Gastrocnemius medialis (tissue), 4 donors: ENCODE results near the gene TMIGD1. TPM values are rescaled to one million over a fixed set of nuclear protein-coding genes. Genes with fewer than 3 reads are reported as not detected.

Experiments
- ATAC-seq, 2 donors: fragments of 150-250 bp; one replicate each; pipeline ENCODE4 v1.9.1; 2016
- DNase-seq, 2 donors: peaks; one replicate each; pipeline ENCODE4 v3.0.0-alpha.2; 2019
- H3K27ac ChIP-seq, 4 donors: fragments of 200-600 bp; sonication (generic); 1 replicate in 1 of 4; 2 replicates in 3 of 4; pipeline ENCODE4 v1.5.1; 2016 to 2018; ENCODE audit warnings: mild to moderate bottlenecking in 2 of 4, moderate library complexity in 1 of 4
- H3K27me3 ChIP-seq, 3 donors: fragments of 200-600 bp; sonication (generic) in 2 of 3; 1 replicate in 1 of 3; 2 replicates in 2 of 3; pipeline versions ENCODE4 v1.5.1 to v1.6.0; 2016 to 2019; ENCODE audit warnings: mild to moderate bottlenecking in 1 of 3, moderate library complexity in 1 of 3
- H3K36me3 ChIP-seq, 2 donors: fragments of 200-600 bp; sonication (generic) in 1 of 2; one replicate each; pipeline ENCODE4 v1.5.1; 2017 to 2018
- H3K4me1 ChIP-seq, 2 donors: fragments of 200-600 bp; sonication (generic) in 1 of 2; one replicate each; pipeline ENCODE4 v1.5.1; 2016 to 2017; ENCODE audit warnings: mild to moderate bottlenecking in 2 of 2
- H3K4me3 ChIP-seq, 4 donors: fragments of 200-600 bp; sonication (generic) in 3 of 4; 1 replicate in 1 of 4; 2 replicates in 3 of 4; pipeline ENCODE4 v1.5.1; 2016 to 2019; ENCODE audit warnings: mild to moderate bottlenecking in 2 of 4
- H3K9me3 ChIP-seq, 3 donors: fragments of 200-600 bp; sonication (generic) in 2 of 3; 1 replicate in 1 of 3; 2 replicates in 2 of 3; pipeline ENCODE4 v1.5.1; 2016 to 2019
- CTCF ChIP-seq, 5 experiments: fragments of 450-650 bp in 3 of 5; fragments of 200-600 bp in 2 of 5; sonication (generic) in 2 of 5; IDR thresholded peaks in 4 of 5; conservative IDR thresholded peaks in 1 of 5; 1 replicate in 4 of 5; 2 replicates in 1 of 5; pipeline ENCODE4 v1.5.1; 2016 to 2019; ENCODE audit warnings: antibody characterized with exemption in 5 of 5, mild to moderate bottlenecking in 3 of 5, moderate library complexity in 3 of 5
- POLR2A ChIP-seq, 2 donors: fragments of 450-650 bp; IDR thresholded peaks; one replicate each; pipeline ENCODE4 v1.6.1; 2017; ENCODE audit warnings: antibody characterized with exemption in 2 of 2, mild to moderate bottlenecking in 2 of 2, moderate library complexity in 2 of 2
- in situ Hi-C, 4 donors: fragments of 200-750 bp; cut with MboI; loops; one replicate each; pipeline versions ENCODE4 v1.15.0 to v1.8.0; 2017; ENCODE audit warnings: low sequenced_read_pairs in 4 of 4
- intact Hi-C: fragments of 100-400 bp; cut with DNase I; formaldehyde crosslinking; loops from one replicate; pipeline ENCODE4 v1.15.1; 2023; ENCODE audit warnings: low total_unique reads
- total RNA-seq, 4 donors: library from RNA; depleted of rRNA; stranded (reverse); fragments of >200 nt; gene quantifications; one replicate each; pipeline versions ENCODE4 v1.1.0 to v1.2.3, GENCODE V29; 2016

The TMIGD1 gene
- total RNA-seq, 4 donors from 2014 or later, result 0.68 TPM; not detected in 3

GRCh38 chr17:30377574-30378240, 43.9 kb upstream of the TMIGD1 start:
- DNase-seq, result no peak
- in situ Hi-C loops, result no loop called here
- Histone ChIP-seq H3K9me3 (no peaks in the 10 kb centered on the region), H3K27ac (peak overlapping the region; percentile 86 to 93 (median 92)), H3K36me3 (no peaks in the 10 kb centered on the region), H3K4me3 (peak overlapping the region; percentile 83 to 95 (median 90)), H3K27me3 (no peaks in the 10 kb centered on the region), H3K4me1 (peaks cover 30 to 33% of the 10 kb centered on the region in 2 donors)
- TF ChIP-seq POLR2A (IDR thresholded peaks at IDR 0.05) (no peak), CTCF (IDR thresholded peaks at IDR 0.05 in 4 of 5, conservative IDR thresholded peaks at IDR 0.05 in 1 of 5) (no peak)
- no peak for ATAC-seq
- intact Hi-C loops, result loop anchor here (2.0 to 5.0 kb wide), 2 partner anchors 85 to 99 kb away; partner anchors contain the start of genes BLMH and GOSR1

GRCh38 chr17:30376621-30377452, 43.0 kb upstream of the TMIGD1 start:
- no peaks in the 10 kb centered on the region for H3K9me3 ChIP-seq
- in situ Hi-C loops, result no loop called here

DNA sequence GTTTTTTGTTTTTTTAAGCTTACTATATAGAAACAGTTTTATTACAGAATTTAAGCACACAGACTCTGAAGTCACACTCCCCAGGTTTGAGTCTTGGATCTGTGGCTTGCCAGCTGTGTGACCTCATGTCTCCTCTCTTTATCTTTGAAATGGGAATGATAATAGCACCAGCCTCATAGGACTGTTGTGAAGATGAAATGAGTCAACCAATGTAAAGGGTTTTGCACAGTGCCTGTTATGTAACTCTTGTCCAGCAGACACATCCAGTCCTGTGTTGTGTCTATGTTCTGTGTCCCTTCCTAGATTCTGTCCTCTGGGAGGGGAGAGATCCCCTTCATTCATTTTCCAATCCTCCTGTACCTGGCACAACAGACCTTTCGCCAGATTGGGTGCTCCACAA, 41.8 kb upstream of the TMIGD1 start:
- in situ Hi-C loops, result no loop called here

More at GRCh38 chr17:30376621-30377452, 43.0 kb upstream of the TMIGD1 start:
- Histone ChIP-seq H3K36me3 (no peaks in the 10 kb centered on the region), H3K4me3 (no peak overlapping the region), H3K27me3 (no peaks in the 10 kb centered on the region), H3K27ac (no peak overlapping the region), H3K4me1 (peaks cover 21 to 25% of the 10 kb centered on the region in 2 donors)
- intact Hi-C loops, result loop anchor here (5.0 kb wide), 1 partner anchor 85 kb away; the partner anchor contains the start of gene BLMH
- TF ChIP-seq CTCF (IDR thresholded peaks at IDR 0.05 in 4 of 5, conservative IDR thresholded peaks at IDR 0.05 in 1 of 5) (no peak), POLR2A (IDR thresholded peaks at IDR 0.05) (no peak)
- no peak for DNase-seq
- ATAC-seq, result no peak

DNA sequence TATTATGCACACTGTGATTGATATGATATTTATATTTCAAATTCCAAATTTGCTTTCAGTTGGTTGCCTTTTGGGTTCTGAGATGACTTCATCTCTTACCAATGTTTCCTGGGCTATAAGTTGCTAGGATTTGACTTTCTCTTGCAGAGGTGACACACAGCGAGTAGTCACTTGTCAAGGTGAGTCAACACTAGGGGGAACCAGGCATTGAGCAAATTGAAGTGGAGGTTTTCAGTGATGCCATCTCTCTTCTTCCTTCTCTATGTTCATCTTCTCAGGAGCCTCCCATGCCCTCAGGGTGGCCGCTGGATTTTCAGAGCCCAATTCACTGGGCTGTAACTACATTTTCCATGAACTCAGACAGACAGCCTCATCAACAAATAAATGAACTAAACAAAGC, 38.9 kb upstream of the TMIGD1 start:
- Histone ChIP-seq H3K27me3 (no peaks in the 10 kb centered on the region), H3K9me3 (no peaks in the 10 kb centered on the region), H3K4me1 (no peaks in the 10 kb centered on the region), H3K27ac (no peak overlapping the region), H3K36me3 (no peaks in the 10 kb centered on the region), H3K4me3 (no peak overlapping the region)
- DNase-seq (no peak), ATAC-seq (no peak)
- TF ChIP-seq CTCF (IDR thresholded peaks at IDR 0.05 in 4 of 5, conservative IDR thresholded peaks at IDR 0.05 in 1 of 5) (no peak), POLR2A (IDR thresholded peaks at IDR 0.05) (no peak)
- in situ Hi-C loops, result no loop called here
- intact Hi-C loops, result no loop called here

More for the DNA sequence above, 41.8 kb upstream of the TMIGD1 start:
- no peak overlapping the region for H3K27ac ChIP-seq
- intact Hi-C loops, result loop anchor here (5.0 kb wide), 1 partner anchor 83 kb away; the partner anchor contains the start of gene BLMH
- no peak for TF ChIP-seq POLR2A (IDR thresholded peaks at IDR 0.05)
- TF ChIP-seq CTCF (IDR thresholded peaks at IDR 0.05 in 4 of 5, conservative IDR thresholded peaks at IDR 0.05 in 1 of 5), result no peak
- H3K36me3 ChIP-seq, result no peaks in the 10 kb centered on the region
- H3K4me1 ChIP-seq, result peaks cover 9 to 14% of the 10 kb centered on the region in 2 donors
- H3K27me3 ChIP-seq, result no peaks in the 10 kb centered on the region
- H3K4me3 ChIP-seq, result no peak overlapping the region
- ATAC-seq, result no peak
- no peak for DNase-seq
- H3K9me3 ChIP-seq, result no peaks in the 10 kb centered on the region
